HS-5 (cell line): ENCODE results near the gene SLC16A5.
"Not testable (repeated sequence)": the region's sequence is repeated elsewhere in the genome, so short reads cannot be mapped to it uniquely, and the experiment has no call there.

Experiments
- DNase-seq: peaks from one replicate; pipeline ENCODE4 v3.0.0-alpha.2; 2012; ENCODE audit warnings: low read depth

The SLC16A5 gene

GRCh38 chr17:75087558-75088453 is at the start of gene SLC16A5:
Gene SLC16A5 (plus strand): TSS chr17:75087954. CDS start chr17:75093637, 5,683 bp downstream.
- peak; percentile 67 for DNase-seq

DNA sequence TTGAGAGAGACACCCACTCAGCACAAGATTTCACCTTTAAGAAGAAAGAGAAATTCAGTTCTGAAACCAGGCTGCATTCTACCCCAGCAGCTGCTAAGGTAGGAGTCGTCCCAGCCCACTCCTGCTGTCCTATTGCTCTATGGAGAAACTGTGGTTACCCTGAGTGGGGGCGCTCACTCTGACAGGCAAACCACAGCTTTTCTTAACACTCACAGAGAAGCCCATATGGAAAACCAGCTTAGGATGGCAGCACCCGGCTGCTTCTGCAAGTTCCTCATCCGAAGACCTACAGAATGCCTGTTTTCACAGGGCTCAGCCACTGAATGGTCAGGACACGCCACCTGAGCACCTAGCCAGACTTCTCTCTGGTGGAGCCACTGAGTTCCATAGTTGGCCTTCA is 48.5 kb upstream of the SLC16A5 start:
- no peak for DNase-seq

- no peak for DNase-seq
Observed at GRCh38 chr17:75041656-75042280, 46.0 kb upstream of the SLC16A5 start.

DNA sequence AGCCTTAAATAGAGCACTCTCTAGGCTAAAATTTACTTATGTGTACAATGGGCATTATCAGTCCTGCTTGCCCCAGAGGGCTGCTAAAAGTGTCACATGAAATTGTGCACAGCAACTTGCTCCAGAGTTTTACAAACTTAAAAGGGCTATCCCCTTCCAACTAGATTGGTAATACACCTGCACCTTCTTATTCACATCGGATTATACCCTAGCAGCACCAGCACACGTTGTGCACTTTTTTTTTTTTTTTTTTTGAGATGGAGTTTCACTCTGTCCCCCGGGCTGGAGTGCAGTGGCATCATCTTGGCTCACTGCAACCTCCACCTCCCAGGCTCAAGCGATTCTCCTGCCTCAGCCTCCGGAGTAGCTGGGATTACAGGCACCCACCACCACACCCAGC is 44.0 kb upstream of the SLC16A5 start:
- not testable (repeated sequence) for DNase-seq

DNA sequence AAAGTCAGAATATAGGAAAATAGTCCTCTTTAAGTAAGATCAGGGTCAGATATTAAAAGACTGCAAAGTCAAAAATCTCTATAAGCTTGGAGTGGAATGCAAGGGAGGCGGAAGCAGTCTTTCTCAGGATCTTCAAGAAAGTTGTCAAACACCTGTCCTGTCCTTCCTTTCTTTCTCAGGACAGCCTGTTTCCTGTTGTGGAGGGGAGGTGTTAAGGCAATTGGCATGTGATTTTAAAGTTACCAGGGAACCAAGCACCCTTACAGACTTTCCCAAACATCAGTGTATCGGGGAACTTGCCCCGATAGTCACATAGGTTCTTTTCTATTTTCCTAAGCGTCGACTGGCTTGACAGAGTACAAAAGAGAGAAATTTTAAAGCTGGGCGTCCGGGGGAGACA is 43.0 kb upstream of the SLC16A5 start:
- DNase-seq = no peak

DNA sequence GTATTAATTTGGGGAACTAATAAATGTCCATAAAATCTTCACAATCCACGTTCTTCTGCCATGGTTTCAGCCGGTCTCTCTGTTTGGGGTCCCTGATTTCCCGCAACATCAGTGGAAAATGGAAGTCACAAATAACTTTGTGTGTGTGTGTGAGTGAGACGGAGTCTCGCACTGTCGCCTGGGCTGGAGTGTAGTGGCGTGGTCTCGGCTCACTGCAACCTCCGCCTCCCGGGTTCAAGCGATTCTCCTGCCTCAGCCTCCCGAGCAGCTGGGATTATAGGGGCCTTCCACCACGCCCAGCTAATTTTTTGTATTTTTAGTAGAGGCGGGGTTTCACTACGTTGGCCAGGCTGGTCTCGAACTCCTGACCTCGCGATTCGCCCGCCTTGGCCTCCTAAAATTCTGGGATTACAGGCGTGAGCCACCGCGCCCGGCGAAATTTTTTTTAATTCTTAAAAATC is 41.8 kb upstream of the SLC16A5 start:
- DNase-seq = not testable (repeated sequence)

- peak; percentile 84 for DNase-seq
Observed at GRCh38 chr17:75046407-75047289, 41.1 kb upstream of the SLC16A5 start, which contains the start of the genes ATP5PD and KCTD2. Gene ATP5PD (minus strand): TSS chr17:75046969. CDS start chr17:75042650, 4,319 bp downstream. Gene KCTD2 (plus strand): TSS chr17:75047225. CDS start chr17:75047251, 26 bp downstream.

GRCh38 chr17:75047398-75048098 is 40.2 kb upstream of the SLC16A5 start:
- no peak for DNase-seq

GRCh38 chr17:75048249-75048878 is 39.4 kb upstream of the SLC16A5 start:
- no peak for DNase-seq

DNA sequence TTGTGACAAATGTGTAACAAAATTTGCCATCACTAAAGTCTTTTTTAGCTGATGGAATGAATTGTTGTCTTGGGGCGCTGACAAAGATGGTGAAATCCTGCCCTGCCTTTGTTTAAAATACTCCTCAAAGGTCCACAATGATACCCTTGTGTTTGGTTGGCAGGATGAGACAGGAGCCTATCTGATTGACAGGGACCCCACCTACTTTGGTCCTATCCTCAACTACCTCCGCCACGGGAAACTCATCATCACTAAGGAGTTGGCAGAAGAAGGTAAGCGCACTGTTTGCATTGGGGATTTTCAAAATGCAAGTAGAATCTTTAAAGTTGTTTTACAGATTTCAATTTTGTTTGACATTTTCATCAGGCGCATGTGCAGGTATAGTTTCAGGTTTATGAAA is 38.7 kb upstream of the SLC16A5 start:
- DNase-seq = no peak

GRCh38 chr17:75049706-75050105 is 38.0 kb upstream of the SLC16A5 start:
- no peak for DNase-seq

- DNase-seq = no peak
Observed at GRCh38 chr17:75051941-75052340, 35.8 kb upstream of the SLC16A5 start.

GRCh38 chr17:75059369-75060345 is 28.1 kb upstream of the SLC16A5 start:
- no peak for DNase-seq

DNA sequence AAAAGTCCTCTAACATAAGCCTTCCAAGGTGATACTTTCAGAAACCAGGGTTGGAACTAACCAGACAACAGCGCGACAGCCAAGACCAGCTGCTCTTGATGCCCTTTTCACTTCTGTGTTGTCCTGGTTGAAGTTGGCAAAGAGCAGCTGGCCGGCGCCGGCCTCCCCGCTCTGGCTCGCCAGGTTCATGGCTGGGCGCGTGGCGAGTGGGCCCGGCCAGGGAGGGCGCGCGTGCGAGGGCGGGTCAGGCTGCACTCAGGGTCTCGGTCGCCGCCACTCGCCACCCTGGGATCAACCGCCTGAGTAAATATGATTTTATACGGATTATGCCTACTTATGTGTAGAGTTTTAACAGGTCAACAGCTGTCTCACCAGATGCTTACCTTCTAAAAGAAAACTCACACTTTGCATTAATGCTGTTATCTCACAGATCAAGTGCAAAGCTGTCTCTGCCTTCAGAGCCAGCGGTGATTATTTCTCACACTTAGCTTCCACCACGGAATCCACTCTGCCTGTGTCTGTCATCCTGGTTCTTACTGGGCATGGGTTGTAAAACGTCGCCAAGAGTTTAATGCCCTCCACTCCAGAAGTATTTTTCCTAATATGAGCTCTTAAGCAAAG is 27.2 kb upstream of the SLC16A5 start:
- DNase-seq = no peak

DNA sequence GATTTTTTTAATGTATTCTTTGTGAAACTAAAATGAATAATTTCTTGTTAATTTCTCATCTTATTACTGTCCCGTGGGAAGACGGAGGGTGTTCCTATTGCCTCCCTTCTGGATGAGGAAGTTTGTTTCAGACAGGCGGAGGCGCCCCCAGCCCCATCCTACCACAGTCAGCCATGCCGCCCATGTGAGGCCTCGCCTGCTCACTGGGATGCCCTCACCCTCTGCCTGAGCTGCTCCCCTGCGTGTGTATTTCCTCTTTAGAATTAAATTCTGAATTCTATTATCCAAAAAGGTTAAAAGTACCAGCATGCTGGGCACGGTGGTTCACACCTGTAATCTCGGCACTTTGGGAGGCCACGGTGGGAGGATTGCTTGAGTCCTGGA is 26.7 kb upstream of the SLC16A5 start:
- DNase-seq = no peak

GRCh38 chr17:75061618-75062017 is 26.1 kb upstream of the SLC16A5 start:
- no peak for DNase-seq

- DNase-seq = no peak
Observed at GRCh38 chr17:75063201-75063600, 24.6 kb upstream of the SLC16A5 start.

DNA sequence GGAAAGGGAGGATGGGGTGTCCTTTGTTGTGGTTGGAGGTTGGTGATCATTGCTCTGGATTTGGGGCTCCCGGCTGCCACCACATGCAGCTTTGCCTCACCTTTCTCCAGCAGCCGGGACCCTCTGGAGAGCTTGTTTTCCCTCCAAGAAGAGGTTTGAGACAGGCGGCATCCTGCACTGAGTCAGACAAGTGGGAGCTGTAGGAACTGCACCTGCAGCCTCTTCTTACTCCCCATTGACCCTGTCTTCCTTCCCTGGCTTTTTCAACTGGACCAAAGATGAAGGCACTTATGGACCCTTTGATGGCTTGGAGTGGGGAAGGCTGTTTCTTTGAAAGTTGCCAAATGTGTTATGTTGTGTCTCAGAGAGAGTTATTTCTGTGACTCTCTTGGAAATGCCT is 24.1 kb upstream of the SLC16A5 start:
- no peak for DNase-seq

DNA sequence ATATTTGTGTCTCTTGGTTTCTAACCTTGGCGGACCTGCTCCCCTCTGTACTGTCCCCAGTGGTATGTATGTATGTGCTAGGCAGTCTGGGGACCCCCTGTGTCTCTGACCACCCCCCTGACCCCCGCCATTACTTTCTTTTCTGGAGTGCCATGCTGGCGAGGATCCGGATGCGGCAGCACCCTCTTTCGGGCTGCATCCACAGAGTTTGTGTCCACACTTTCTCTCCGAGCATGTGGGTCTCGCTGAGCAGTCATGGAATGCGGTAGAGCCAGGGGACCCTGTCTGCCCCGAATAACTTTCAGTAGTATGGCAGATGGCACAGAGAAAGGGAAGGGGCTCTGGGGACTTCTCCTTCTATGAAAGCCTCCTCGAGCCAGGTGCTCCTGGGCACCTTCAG is 23.7 kb upstream of the SLC16A5 start:
- no peak for DNase-seq
